Endometrium (tissue), 2 donors: ENCODE data around the gene RGS19.
"Not testable (repeated sequence)": the region's sequence is repeated elsewhere in the genome, so short reads cannot be mapped to it uniquely, and the experiment has no call there.

Experiments
- FAIRE-seq: peaks from 2 replicates; lab custom pipeline; 2012; peaks lifted over from hg19 to GRCh38; lab: Jason Lieb, UNC
- donor health status: control.
- donor health status: control.

RGS19 gene

DNA sequence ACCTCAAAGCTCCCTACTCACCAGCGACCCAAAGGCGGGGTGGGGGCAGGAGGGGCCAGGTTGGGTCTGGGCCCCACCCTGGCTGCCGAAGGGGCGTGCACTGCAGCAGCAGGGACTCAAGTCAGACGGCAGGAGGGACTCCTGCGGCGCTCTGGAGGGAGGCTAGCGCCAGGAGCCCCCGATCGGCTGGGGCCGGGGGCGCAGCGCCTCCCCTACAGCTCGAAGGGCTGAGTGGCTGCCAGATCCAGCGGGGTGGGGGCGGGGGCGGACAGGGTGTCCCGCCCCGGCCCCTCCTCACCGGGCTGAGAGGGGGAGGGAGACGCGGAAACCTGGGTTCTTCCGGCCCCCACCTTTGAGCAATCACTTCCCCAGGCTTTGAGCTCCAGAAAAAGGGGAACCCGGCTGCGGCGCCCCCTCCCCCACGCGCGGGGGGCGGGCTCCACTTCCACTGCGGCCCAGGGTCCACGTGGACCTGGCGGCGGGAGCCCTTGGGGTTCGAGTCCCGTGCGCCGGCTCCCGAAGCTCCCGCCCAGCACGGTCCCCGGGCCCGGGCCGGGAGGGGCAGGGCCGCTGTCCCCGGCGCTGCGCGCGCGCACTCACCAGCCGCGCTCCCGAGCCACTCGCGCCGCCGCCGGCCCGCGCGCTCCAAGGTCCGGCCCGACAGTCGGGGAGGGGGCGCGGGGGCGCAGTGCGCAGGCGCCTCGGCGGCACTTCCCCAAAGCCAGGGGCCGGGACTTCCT, at the start of gene RGS19:
Gene RGS19 (minus strand): TSS at position 246 of the 740 bp plus-strand sequence. CDS start 2,632 bp downstream, outside the sequence.
- no peak for FAIRE-seq

DNA sequence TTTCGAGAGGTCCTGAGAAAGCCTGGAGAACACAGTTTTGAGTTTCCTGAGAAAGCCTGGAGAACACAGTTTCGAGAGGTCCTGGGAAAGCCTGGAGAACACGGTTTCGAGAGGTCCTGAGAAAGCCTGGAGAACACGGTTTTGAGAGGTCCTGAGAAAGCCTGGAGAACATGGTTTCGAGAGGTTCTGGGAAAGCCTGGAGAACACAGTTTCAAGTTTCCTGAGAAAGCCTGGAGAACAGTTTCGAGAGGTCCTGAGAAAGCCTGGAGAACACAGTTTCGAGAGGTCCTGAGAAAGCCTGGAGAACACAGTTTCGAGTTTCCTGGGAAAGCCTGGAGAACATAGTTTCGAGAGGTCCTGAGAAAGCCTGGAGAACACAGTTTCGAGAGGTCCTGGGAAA, 44.2 kb upstream of the RGS19 start:
- FAIRE-seq = not testable (repeated sequence)

- FAIRE-seq = not testable (repeated sequence)
Measured at GRCh38 chr20:64122927-64123326, 43.6 kb upstream of the RGS19 start.

DNA sequence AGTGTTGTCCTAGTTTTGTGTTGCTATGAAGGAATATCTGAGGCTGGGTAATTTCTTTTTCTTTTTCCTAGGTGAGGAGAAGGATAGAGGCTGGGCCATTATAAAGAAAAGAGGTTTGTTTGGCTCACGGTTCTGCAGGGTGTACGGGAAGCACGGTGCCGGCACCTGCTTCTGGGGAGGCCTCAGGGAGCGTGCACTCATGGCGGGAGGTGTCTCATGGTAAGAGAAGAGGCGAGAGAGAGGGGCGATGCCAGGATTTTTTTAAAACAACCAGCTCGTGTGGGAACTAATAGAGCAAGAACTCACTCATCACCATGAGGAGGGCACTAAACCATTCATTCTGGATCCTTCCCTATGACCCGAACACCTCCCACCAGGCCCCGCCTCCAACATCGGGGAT, 42.3 kb upstream of the RGS19 start:
- no peak for FAIRE-seq

DNA sequence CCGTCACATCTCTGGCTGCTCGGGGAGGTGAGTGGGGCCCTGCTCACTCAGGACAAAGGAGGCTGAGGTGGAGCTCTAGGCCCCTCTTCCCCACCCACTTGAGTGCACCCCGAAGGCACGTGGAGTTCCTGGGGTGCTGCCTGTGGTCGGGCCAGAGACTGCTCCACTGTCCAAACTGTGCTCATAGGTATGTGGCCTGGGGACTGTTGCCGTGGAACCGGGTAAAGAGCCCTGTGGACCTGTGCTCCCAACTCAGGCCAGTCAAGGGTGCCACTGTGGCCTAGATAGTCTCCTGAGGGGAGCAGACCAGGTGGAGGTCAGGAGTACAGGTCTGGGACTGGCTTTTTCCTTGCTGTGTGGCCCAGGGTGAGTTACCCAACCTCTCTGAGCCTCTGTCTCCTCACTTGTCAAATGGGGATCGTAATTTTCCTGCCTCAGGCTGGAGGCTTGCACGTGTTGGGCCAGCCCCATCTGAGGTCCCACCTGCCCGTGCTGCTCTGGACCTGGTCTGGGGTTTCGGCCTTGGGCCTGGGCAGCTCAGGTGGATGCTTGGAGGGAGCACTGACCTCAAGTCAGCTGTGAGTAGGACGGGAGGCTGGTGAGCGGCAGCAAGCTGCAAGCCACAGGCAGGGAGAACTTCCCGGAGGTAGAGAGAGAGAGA, 40.5 kb upstream of the RGS19 start:
- no peak for FAIRE-seq

- no peak for FAIRE-seq
Measured at GRCh38 chr20:64119301-64119680, 40.0 kb upstream of the RGS19 start.

DNA sequence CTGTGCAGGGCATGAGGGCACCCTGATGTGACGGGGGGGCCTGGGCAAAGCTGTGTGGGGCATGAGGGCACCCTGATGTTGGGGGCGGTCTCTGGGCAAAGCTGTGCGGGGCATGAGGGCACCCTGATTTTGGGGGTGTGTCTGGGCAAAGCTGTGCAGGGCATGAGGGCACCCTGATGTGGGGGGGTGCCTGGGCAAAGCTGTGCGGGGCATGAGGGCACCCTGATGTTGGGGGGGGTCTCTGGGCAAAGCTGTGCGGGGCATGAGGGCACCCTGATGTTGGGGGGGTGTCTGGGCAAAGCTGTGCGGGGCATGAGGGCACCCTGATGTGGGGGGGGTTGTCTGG, 38.1 kb upstream of the RGS19 start:
- not testable (repeated sequence) for FAIRE-seq

GRCh38 chr20:64116541-64117431, 37.5 kb upstream of the RGS19 start:
- no peak for FAIRE-seq

- no peak for FAIRE-seq
Measured at GRCh38 chr20:64116016-64116415, 36.7 kb upstream of the RGS19 start.

DNA sequence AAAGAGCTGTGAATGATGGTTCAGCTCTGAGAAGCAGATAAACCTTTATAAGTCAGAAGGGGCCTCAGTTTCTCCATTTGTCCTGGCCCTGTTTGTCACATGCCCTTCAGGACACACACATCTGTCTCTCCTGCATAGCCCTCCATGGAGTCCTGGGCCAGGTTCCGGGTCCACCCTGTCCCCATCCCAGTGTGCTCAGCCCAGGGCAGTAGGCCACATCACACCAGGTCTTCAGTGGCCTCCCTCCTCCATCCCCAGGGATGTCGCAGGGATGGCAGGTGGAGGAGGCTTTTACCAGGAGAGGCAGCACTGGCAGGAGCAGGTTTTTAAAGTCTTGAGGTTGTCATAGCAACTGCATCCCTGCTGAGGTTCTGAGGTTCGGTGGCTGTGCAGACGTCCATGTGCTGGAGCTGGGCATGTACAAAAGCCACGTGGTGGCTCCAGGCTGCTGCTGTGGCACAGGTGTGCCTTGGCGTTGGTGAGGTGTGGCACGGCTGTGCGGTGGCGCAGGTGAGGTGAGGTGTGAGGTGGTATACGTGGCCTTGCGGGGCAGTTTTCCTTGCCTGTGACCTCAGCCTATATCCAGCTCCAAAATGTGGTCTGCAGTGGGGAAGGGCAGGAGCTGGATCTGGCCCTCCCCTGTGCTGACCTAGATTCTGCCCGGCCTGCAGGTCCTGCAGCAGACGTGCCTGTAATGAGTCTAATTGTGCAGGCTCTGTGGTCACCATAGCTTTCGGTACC, 36.0 kb upstream of the RGS19 start:
- FAIRE-seq = no peak

- FAIRE-seq = no peak
Measured at GRCh38 chr20:64114356-64114971, 35.1 kb upstream of the RGS19 start.

GRCh38 chr20:64113796-64114355, 34.6 kb upstream of the RGS19 start:
- no peak for FAIRE-seq

DNA sequence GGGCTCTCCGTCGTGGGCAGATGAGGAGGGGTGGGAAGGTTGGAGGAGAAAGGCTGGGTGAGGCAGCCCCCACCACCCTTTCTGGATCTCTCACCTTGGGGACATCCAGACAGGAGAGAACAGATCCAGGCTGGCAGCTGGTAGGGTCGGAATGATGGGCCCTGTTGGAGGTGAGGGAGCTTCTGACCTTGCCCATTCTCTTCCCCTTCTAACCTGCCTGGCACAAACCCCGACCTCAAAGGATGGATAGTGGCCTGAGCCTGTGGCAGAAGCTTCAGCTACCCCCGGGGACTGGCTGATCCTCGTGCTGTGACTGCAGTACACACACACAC, 34.1 kb upstream of the RGS19 start:
- no peak for FAIRE-seq

DNA sequence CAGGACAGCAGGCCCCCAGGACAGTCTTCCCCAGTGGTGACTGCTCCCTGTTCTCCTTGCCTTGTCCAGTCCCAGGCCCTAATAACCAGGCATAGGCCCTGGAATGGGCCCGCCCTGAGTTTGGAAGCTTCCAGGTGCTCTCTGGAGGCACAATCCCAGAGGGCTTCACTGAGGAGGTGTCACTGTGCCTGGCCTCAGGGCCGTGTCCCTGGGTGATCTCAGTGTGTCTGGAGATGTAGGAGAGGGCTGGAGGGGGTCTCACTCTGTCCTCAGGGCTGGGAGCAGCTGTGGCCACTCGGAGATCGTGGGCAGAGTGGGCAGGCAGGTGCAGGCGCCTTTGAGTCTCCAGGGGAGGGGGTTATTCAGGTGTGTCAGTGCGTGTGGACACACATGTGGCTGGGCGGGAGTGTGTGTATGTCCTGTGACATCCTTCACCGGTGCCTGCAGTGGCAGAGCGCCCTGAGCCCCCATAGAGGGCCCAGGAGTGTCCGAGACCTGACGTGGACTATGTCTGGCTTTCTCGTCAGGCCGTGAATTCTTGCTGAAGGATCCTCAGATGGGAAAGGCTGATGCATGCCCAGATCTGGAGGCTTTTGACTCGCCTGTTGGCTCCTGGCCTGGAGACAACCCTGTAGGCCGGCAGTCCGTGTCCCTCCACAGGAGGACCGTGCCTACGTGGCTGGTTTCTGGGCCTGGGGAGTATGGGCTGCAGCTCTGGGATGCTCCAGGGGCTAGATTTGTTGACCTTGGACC, 33.5 kb upstream of the RGS19 start:
- no peak for FAIRE-seq

DNA sequence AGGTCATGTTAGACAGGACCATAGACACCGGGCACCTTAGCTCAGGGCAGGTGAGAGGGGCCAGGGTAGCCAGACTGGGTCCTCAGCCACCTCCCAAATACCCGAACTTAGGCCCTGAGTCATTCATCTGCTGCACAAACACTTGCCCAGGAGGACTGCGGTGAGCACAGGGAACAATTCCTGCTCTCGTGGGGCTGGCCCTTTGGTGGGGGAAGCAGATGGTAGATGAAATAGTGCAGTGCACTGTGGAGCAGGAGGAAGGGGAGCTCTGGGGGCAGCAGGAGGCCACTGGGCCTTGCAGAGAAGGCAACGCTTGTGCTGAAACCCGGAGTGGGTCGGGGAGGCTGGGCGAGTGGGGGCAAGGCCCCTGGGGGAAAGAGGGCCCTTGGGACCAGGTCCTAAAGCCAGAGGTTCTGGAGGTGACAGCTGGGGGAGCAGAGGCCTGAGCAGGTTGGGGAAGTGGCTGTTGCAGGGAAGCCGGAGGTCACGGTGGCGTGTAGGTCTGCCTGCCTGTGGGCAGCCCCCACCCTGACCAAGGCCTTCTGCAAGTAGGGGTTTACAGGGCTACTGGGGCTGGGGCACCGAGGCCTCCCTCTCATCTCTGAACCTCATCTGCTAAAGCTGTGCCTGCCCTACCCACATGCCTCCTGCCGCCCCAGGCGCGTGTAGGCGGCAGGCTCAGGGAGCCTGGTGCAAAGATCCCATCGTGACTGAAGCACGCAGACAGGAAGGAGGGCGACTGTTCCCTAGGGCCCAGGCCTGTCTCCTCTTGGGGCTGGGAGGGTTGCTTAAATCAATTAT, 32.7 kb upstream of the RGS19 start:
- no peak for FAIRE-seq

DNA sequence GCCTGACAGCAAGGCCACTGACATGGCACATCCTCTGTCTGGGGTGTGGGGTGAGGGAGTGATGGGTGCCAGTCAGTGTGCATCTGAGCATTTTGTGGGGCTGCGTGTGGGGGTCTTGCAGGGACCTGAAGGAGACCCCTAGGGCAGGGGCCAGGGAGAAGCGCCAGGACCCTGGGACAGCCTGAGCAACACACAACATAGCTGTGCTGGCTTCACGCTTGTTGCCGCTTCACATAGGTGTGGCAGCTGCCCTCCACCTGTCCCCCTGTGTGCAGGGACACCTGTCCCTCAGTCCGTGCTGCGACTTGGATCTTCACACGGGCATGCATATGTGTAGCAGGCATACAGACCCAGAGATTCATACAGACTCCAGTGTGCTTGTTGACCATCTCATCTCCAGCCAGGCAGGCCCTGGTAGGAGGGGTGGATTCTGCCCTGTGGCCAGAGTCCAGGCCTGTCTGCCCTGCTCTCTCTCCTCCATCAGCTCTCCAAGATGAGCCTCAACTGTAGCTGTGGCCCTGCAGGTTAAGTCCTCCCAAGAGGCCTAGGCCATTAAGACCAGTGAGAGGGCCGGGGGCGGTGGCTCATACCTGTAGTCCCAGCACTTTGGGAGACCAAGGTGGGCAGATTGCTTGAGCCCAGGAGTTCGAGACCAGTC, 31.2 kb upstream of the RGS19 start:
- FAIRE-seq = no peak

- FAIRE-seq = no peak
Measured at GRCh38 chr20:64109831-64110391, 30.6 kb upstream of the RGS19 start.

GRCh38 chr20:64108731-64109681, 29.7 kb upstream of the RGS19 start:
- no peak for FAIRE-seq
